Astrocyte of the spinal cord (primary cell): Measurements from ENCODE around the gene MAGI1.

Experiments
- DNase-seq: peaks from one replicate; pipeline ENCODE4 v3.0.0; 2011; ENCODE audit warnings: low read depth, low spot score
- H3K4me3 ChIP-seq: 2 replicates; pipeline ENCODE4 v1.5.1; 2011; ENCODE audit warnings: low read depth, mild to moderate bottlenecking, low read length, moderate library complexity
- in situ Hi-C: cut with HindIII; loops from 2 replicates; pipeline ENCODE4 v1.10.0; 2017; ENCODE audit warnings: low sequenced_read_pairs
- TF ChIP-seq, protein P1 (sequence below): IDR thresholded peaks from 2 replicates; pipeline ENCODE4 v1.5.1; 2012; ENCODE audit warnings: low read depth, mild to moderate bottlenecking, low read length, inconsistent platforms

Gene MAGI1

DNA sequence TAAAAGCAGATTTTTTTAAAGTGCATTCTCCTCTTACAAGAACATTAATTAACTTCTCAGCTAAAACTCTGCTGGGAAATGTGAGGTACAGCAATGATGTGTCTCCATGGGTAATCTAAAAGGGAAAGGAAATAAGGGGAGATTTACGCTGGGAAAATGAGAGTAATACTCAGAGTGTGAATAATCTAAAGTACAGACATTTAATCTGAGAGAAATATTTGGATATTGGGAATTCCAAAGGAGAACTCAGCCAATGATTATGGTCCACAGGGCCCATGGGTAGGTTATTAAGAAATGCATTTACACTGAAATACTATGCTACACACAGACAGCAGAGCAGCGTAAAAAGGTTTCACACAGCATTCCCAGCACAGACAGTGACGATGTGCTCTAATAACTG, 229.9 kb downstream of the MAGI1 start:
- in situ Hi-C loops = no loop called here
- no peak overlapping the region for H3K4me3 ChIP-seq

GRCh38 chr3:65808407-65808806, 230.3 kb downstream of the MAGI1 start:
- in situ Hi-C loops = no loop called here
- DNase-seq = no peak
- TF ChIP-seq, protein P1, sequence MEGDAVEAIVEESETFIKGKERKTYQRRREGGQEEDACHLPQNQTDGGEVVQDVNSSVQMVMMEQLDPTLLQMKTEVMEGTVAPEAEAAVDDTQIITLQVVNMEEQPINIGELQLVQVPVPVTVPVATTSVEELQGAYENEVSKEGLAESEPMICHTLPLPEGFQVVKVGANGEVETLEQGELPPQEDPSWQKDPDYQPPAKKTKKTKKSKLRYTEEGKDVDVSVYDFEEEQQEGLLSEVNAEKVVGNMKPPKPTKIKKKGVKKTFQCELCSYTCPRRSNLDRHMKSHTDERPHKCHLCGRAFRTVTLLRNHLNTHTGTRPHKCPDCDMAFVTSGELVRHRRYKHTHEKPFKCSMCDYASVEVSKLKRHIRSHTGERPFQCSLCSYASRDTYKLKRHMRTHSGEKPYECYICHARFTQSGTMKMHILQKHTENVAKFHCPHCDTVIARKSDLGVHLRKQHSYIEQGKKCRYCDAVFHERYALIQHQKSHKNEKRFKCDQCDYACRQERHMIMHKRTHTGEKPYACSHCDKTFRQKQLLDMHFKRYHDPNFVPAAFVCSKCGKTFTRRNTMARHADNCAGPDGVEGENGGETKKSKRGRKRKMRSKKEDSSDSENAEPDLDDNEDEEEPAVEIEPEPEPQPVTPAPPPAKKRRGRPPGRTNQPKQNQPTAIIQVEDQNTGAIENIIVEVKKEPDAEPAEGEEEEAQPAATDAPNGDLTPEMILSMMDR = no peak
- no peak overlapping the region for H3K4me3 ChIP-seq

More for the DNA sequence above, 229.9 kb downstream of the MAGI1 start:
- DNase-seq = no peak
- TF ChIP-seq, protein P1 = no peak

DNA sequence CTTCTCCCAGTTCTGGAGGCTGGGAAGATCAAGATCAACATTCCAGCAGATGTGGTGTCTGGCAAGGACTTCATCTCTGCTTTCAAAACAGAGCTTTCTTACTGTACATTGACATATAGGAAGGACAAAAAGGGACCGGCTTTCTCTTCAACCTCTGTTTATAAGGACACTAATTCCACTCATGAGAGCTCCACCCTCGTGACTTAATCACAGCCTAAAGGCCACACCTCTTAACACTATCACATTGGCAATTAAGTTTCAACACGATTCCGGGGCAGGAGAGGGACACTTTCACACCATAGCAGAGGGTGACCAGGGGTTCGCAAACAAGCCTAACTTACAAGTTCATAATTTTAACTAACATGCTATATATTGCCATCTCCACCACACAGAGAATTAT, 231.5 kb downstream of the MAGI1 start:
- no peak overlapping the region for H3K4me3 ChIP-seq
- TF ChIP-seq, protein P1 = no peak
- in situ Hi-C loops = no loop called here
- DNase-seq = no peak

DNA sequence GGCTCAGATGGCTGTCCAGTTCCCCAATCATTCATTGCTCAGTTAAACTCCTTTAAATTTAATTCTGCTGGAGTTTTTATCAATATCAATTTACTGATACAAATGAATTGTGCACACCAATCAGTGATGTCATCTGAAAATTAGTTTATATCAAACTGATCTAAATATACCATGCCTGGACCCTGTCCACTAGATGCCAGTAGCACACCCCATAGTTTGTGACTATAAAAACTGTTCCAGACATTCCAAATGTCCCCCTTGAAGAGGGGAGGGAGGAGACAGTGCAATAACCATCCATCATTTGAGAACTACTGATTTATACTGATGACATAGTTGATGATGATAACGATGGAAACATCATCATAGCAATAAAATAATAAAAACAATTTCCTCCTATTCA, 232.1 kb downstream of the MAGI1 start:
- no peak overlapping the region for H3K4me3 ChIP-seq
- in situ Hi-C loops = no loop called here
- TF ChIP-seq, protein P1 = peak; percentile 16
- no peak for DNase-seq

DNA sequence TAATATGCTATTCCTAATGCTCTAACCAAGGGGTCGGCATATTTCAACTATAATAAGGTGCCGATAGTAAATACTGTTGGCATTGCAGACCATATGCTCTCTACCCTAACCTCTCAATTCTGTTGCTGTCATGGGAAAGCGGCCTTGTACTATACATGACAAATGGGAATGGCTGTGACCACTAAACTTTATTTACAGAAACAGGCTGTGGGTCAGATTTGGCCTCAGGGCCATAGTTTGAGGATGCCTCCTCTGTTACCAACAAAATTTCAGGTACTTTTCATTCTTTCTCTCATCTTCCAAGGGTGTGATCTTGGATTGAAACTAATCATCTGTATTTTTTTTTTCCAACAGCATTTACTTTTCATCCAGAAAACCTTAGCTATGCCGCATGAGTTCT, 242.0 kb downstream of the MAGI1 start:
- no peak for DNase-seq
- TF ChIP-seq, protein P1 = no peak
- no peak overlapping the region for H3K4me3 ChIP-seq
- in situ Hi-C loops = no loop called here

DNA sequence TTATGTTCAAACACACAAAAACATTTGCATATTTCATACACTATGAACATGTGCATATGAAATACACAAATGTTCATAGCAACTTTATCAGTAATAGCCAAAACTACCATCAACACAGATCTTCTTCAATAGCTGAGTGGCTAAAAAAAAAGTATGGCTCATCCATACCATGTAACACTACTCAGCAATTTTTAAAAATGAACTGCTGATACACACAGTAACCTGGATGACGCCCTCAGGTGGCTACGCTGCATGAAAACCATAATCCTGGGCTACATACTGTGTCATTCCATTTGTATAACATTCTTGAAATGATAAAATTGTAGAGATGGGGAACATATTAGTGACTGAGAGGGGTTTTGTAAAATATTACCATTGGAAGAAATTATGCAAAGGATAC, 243.6 kb downstream of the MAGI1 start:
- DNase-seq = no peak
- TF ChIP-seq, protein P1 = no peak
- in situ Hi-C loops = no loop called here

DNA sequence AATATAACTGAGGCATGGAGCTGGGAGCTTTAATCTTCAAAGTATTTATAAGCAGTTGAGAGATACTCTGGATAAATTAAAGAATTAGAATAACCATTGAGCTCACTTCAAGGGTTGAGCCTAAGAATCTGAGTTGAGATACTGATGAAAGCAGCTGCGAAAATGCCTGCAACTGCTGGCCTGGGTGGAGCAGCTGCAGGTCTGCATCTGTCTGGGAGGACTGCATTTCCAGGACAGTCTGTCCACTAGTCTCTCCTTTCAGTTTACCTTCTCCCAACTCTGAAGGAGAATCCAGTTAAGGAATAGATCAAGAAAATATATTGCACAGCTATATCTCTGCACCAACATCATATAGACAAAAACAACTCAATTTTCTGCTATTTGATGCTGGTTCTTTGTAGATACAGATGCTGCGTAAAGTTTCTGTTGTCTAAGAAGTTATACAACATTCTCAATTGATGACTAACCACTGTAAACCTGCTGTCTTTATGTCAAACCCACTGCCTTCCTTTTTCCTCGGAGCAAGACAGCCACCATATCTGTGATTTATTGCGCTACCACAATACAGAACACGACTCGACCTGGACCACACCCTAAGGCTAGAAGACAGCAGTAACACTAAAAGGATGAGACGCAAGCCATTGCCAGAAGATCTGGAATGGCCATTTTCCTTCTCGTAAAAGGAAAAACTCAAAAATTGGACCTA, 245.1 kb downstream of the MAGI1 start:
- no peak overlapping the region for H3K4me3 ChIP-seq
- DNase-seq = no peak
- in situ Hi-C loops = no loop called here
- TF ChIP-seq, protein P1 = no peak

More for the DNA sequence above, 243.6 kb downstream of the MAGI1 start:
- H3K4me3 ChIP-seq = no peak overlapping the region
